Caco-2 (cell line): ENCODE data around the gene CWH43. TPM values are rescaled to one million over a fixed set of nuclear protein-coding genes. Genes with fewer than 3 reads are reported as not detected.

Experiments
- BruUV-seq: library from RNA; stranded (reverse); fragments of 400-500 nt; replicated peaks from 2 replicates; lab custom pipeline; 2021; lab: Mats Ljungman, UMichigan
- CTCF ChIA-PET: fragments of 300-600 bp; sonication (Branson Sonifier 250); formaldehyde crosslinking; loops from one replicate; lab custom pipeline; 2022; ENCODE audit warnings: antibody characterized with exemption; lab: Charles Lee
- POLR2A ChIA-PET: fragments of 300-600 bp; sonication (Branson Sonifier 250); formaldehyde crosslinking; loops from one replicate; lab custom pipeline; 2022; ENCODE audit warnings: antibody characterized with exemption; lab: Charles Lee
- DNase-seq, 2 experiments: peaks; one replicate each; pipeline versions ENCODE4 v3.0.0 to v3.0.0-alpha.2; 2020 to 2022
- H3K27me3 ChIP-seq: replicated peaks from 2 replicates; pipeline ENCODE4 v1.6.0; 2011; ENCODE audit warnings: low read length; ENCODE audit not compliant: control insufficient read depth, insufficient read depth
- H3K36me3 ChIP-seq: 2 replicates; pipeline ENCODE4 v1.5.1; 2011; ENCODE audit warnings: low read length; ENCODE audit not compliant: control insufficient read depth, insufficient read depth
- H3K4me1 ChIP-seq: fragments of 250-450 bp; sonication (Bioruptor Pico); 2 replicates; pipeline ENCODE4 v1.5.1; 2020; ENCODE audit warnings: mild to moderate bottlenecking
- H3K4me3 ChIP-seq: 2 replicates; pipeline ENCODE4 v1.5.1; 2011; ENCODE audit warnings: low read depth, mild to moderate bottlenecking, control low read depth, low read length
- H3K9me3 ChIP-seq: fragments of 250-450 bp; sonication (Bioruptor Pico); 2 replicates; pipeline ENCODE4 v1.5.1; 2020; ENCODE audit warnings: mild to moderate bottlenecking, moderate library complexity
- H3K27ac Mint-ChIP-seq: one replicate; pipeline ENCODE4 v1.8.0; 2022; ENCODE audit warnings: mixed read lengths; ENCODE audit not compliant: unreplicated experiment
- H3K27me3 Mint-ChIP-seq: one replicate; pipeline ENCODE4 v1.8.0; 2022; ENCODE audit warnings: mixed read lengths; ENCODE audit not compliant: insufficient read depth, unreplicated experiment
- H3K36me3 Mint-ChIP-seq: one replicate; pipeline ENCODE4 v1.8.0; 2022; ENCODE audit warnings: mild to moderate bottlenecking, mixed read lengths; ENCODE audit not compliant: insufficient read depth, unreplicated experiment
- H3K4me1 Mint-ChIP-seq: one replicate; pipeline ENCODE4 v1.8.0; 2022; ENCODE audit warnings: low read depth, mixed read lengths; ENCODE audit not compliant: unreplicated experiment
- H3K4me3 Mint-ChIP-seq: one replicate; pipeline ENCODE4 v1.8.0; 2022; ENCODE audit warnings: mild to moderate bottlenecking, moderate library complexity, mixed read lengths; ENCODE audit not compliant: unreplicated experiment
- H3K9me3 Mint-ChIP-seq: one replicate; pipeline ENCODE4 v1.8.0; 2022; ENCODE audit warnings: mixed read lengths; ENCODE audit not compliant: unreplicated experiment
- CTCF ChIP-seq, 2 experiments: fragments of 200-600 bp in 1 of 2; IDR thresholded peaks; 1 replicate in 1 of 2; 2 replicates in 1 of 2; pipeline versions ENCODE4 v1.5.1 to v1.8.0; 2011 to 2022; ENCODE audit warnings: antibody characterized with exemption in 1 of 2, control low read depth in 1 of 2, inconsistent platforms in 1 of 2, low read depth in 1 of 2, low read length in 1 of 2, mild to moderate bottlenecking in 1 of 2, moderate library complexity in 1 of 2; ENCODE audit not compliant: insufficient read depth in 1 of 2, severe bottlenecking in 1 of 2, unreplicated experiment in 1 of 2
- intact Hi-C: fragments of 100-400 bp; cut with micrococcal nuclease; formaldehyde crosslinking; loops from one replicate; pipeline ENCODE4 v1.10.0; 2022; ENCODE audit not compliant: unreplicated experiment
- total RNA-seq: library from RNA; stranded (reverse); gene quantifications from 2 replicates; pipeline ENCODE4 v1.2.3, GENCODE V29; 2022

The CWH43 gene
- total RNA-seq, 1 experiment from 2014 or later = not detected

GRCh38 chr4:49032440-49033161 is 46.5 kb downstream of the CWH43 start:
- Mint-ChIP-seq H3K4me3 (no peak overlapping the region), H3K9me3 (no peaks in the 10 kb centered on the region), H3K27me3 (no peaks in the 10 kb centered on the region), H3K27ac (no peak overlapping the region), H3K36me3 (no peaks in the 10 kb centered on the region), H3K4me1 (no peaks in the 10 kb centered on the region)
- no peaks in the 10 kb centered on the region for H3K9me3 ChIP-seq
- peak in 1 of 2 experiments; percentile 43 for DNase-seq
- intact Hi-C loops = no loop called here
- peak; percentile 60 to 68 for TF ChIP-seq CTCF (IDR thresholded peaks at IDR 0.05; ENCODE audit: insufficient read depth in 1 of 2, low read depth in 1 of 2, low read length in 1 of 2, severe bottlenecking in 1 of 2, unreplicated experiment in 1 of 2)
- no peaks in the 10 kb centered on the region for H3K27me3 ChIP-seq
- H3K4me3 ChIP-seq = no peak overlapping the region
- CTCF ChIA-PET = no interaction called here
- no TSS peak for BruUV-seq
- H3K36me3 ChIP-seq = no peaks in the 10 kb centered on the region
- POLR2A ChIA-PET = no interaction called here
- no peaks in the 10 kb centered on the region for H3K4me1 ChIP-seq

- Histone ChIP-seq H3K4me1 (no peaks in the 10 kb centered on the region), H3K9me3 (no peaks in the 10 kb centered on the region), H3K36me3 (no peaks in the 10 kb centered on the region), H3K27me3 (no peaks in the 10 kb centered on the region), H3K4me3 (no peak overlapping the region)
- TF ChIP-seq CTCF (IDR thresholded peaks at IDR 0.05; ENCODE audit: insufficient read depth in 1 of 2, low read depth in 1 of 2, low read length in 1 of 2, severe bottlenecking in 1 of 2, unreplicated experiment in 1 of 2) = no peak
- no TSS peak for BruUV-seq
- no peaks in the 10 kb centered on the region for H3K9me3 Mint-ChIP-seq
- ChIA-PET CTCF (no interaction called here), POLR2A (no interaction called here)
- no peak for DNase-seq
- no peaks in the 10 kb centered on the region for H3K36me3 Mint-ChIP-seq
- intact Hi-C loops = no loop called here
- no peaks in the 10 kb centered on the region for H3K4me1 Mint-ChIP-seq
- H3K27ac Mint-ChIP-seq = no peak overlapping the region
- H3K4me3 Mint-ChIP-seq = no peak overlapping the region
- H3K27me3 Mint-ChIP-seq = no peaks in the 10 kb centered on the region
Measured at GRCh38 chr4:49036528-49036927, 50.5 kb downstream of the CWH43 start.

GRCh38 chr4:49044270-49044669 is 58.2 kb downstream of the CWH43 start:
- no peaks in the 10 kb centered on the region for H3K9me3 ChIP-seq
- Mint-ChIP-seq H3K9me3 (no peaks in the 10 kb centered on the region), H3K27me3 (peaks cover 12% of the 10 kb centered on the region), H3K4me3 (no peak overlapping the region), H3K36me3 (no peaks in the 10 kb centered on the region), H3K27ac (no peak overlapping the region), H3K4me1 (no peaks in the 10 kb centered on the region)
- H3K4me1 ChIP-seq = no peaks in the 10 kb centered on the region
- DNase-seq = no peak
- H3K27me3 ChIP-seq = no peaks in the 10 kb centered on the region
- intact Hi-C loops = no loop called here
- ChIA-PET CTCF (no interaction called here), POLR2A (no interaction called here)
- H3K4me3 ChIP-seq = no peak overlapping the region
- TF ChIP-seq CTCF (IDR thresholded peaks at IDR 0.05; ENCODE audit: insufficient read depth in 1 of 2, low read depth in 1 of 2, low read length in 1 of 2, severe bottlenecking in 1 of 2, unreplicated experiment in 1 of 2) = no peak
- H3K36me3 ChIP-seq = no peaks in the 10 kb centered on the region
- BruUV-seq = no TSS peak
